Neural crest cell (in vitro differentiated cells): ENCODE measurements around the gene MSH3. TPM values are rescaled to one million over a fixed set of nuclear protein-coding genes. Genes with fewer than 3 reads are reported as not detected.
"Not testable (repeated sequence)": the region's sequence is repeated elsewhere in the genome, so short reads cannot be mapped to it uniquely, and the experiment has no call there.

Experiments
- DNase-seq: peaks from one replicate; pipeline ENCODE4 v3.0.0; 2021; ENCODE audit warnings: low read depth, mixed read lengths, low spot score
- H3K27ac Mint-ChIP-seq: one replicate; pipeline ENCODE4 v1.8.0; 2021; ENCODE audit warnings: mild to moderate bottlenecking, mixed read lengths; ENCODE audit not compliant: unreplicated experiment
- H3K27me3 Mint-ChIP-seq: 2 replicates; pipeline ENCODE4 v1.8.0; 2021; ENCODE audit warnings: low read depth, mild to moderate bottlenecking, mixed read lengths
- H3K36me3 Mint-ChIP-seq: 2 replicates; pipeline ENCODE4 v1.8.0; 2021; ENCODE audit warnings: low read depth, mild to moderate bottlenecking, mixed read lengths
- H3K4me1 Mint-ChIP-seq: 2 replicates; pipeline ENCODE4 v1.8.0; 2021; ENCODE audit warnings: mixed read lengths
- H3K4me3 Mint-ChIP-seq: one replicate; pipeline ENCODE4 v1.8.0; 2021; ENCODE audit warnings: mild to moderate bottlenecking, mixed read lengths
- H3K9me3 Mint-ChIP-seq: 2 replicates; pipeline ENCODE4 v1.8.0; 2021; ENCODE audit warnings: mixed read lengths
- total RNA-seq: library from RNA; stranded (reverse); gene quantifications from 2 replicates; pipeline ENCODE4 v1.2.1, GENCODE V29; 2021
- TF ChIP-seq, protein P1 (sequence below): fragments of 200-600 bp; sonication (generic); conservative IDR thresholded peaks from 2 replicates; pipeline ENCODE4 v1.5.0; 2021; ENCODE audit warnings: antibody characterized with exemption, mild to moderate bottlenecking

Gene MSH3
- total RNA-seq, 1 donor from 2014 or later: 17.9 TPM

DNA sequence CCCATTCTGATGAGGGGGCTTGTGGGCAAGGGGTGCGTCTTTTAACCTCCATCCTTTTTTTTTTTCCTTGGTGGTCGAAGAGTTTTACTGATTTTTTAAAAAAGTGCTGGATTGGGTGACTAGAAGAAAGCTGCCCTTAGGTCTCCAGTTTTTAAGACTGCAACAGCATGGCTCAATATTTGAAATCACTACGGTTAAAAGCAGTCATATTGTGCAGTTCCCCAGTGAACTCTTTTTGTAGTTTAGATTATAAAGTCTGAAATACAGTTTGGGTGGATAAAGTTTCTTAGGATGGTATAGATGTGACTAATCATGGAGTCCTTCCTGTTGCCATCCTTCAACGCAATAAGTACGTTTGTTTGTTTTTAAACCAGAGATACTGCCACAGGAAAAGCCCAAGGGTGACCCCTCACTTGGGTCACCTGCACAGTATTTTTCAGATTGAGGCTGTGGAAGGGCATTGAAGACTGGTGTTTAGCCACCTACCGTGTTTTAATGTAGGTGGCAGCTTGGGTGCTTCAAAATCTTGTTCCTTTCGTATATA lies 851 bp downstream of the MSH3 start:
- Mint-ChIP-seq H3K4me3 (peak overlapping the region; percentile 99), H3K27me3 (no peaks in the 10 kb centered on the region), H3K4me1 (peaks cover 29% of the 10 kb centered on the region), H3K9me3 (no peaks in the 10 kb centered on the region), H3K36me3 (peaks cover 24% of the 10 kb centered on the region), H3K27ac (peak overlapping the region; percentile 93)
- TF ChIP-seq, protein P1, sequence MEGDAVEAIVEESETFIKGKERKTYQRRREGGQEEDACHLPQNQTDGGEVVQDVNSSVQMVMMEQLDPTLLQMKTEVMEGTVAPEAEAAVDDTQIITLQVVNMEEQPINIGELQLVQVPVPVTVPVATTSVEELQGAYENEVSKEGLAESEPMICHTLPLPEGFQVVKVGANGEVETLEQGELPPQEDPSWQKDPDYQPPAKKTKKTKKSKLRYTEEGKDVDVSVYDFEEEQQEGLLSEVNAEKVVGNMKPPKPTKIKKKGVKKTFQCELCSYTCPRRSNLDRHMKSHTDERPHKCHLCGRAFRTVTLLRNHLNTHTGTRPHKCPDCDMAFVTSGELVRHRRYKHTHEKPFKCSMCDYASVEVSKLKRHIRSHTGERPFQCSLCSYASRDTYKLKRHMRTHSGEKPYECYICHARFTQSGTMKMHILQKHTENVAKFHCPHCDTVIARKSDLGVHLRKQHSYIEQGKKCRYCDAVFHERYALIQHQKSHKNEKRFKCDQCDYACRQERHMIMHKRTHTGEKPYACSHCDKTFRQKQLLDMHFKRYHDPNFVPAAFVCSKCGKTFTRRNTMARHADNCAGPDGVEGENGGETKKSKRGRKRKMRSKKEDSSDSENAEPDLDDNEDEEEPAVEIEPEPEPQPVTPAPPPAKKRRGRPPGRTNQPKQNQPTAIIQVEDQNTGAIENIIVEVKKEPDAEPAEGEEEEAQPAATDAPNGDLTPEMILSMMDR: no peak
- no peak for DNase-seq

DNA sequence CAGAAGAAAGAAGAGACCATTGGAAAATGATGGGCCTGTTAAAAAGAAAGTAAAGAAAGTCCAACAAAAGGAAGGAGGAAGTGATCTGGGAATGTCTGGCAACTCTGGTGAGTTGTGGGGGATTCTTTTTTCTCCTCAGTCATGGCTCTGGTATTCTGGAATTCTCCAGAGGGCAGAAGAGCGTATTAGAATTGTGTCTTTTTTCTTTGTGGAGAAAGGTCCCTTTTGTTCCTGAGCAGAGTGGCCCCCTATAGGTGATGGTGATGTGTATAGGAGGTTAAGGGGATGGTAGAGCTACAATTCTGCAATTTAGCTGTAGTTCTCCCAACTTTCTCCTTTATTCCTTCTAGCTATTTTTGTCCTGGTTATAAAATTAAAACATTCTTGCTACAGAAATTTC lies 2.0 kb downstream of the MSH3 start:
- H3K36me3 Mint-ChIP-seq: peaks cover 33% of the 10 kb centered on the region
- TF ChIP-seq, protein P1: peak; percentile 33
- H3K27me3 Mint-ChIP-seq: no peaks in the 10 kb centered on the region
- H3K9me3 Mint-ChIP-seq: no peaks in the 10 kb centered on the region
- peak overlapping the region; percentile 83 for H3K4me3 Mint-ChIP-seq
- DNase-seq: no peak
- H3K27ac Mint-ChIP-seq: no peak overlapping the region
- H3K4me1 Mint-ChIP-seq: peaks cover 29% of the 10 kb centered on the region

DNA sequence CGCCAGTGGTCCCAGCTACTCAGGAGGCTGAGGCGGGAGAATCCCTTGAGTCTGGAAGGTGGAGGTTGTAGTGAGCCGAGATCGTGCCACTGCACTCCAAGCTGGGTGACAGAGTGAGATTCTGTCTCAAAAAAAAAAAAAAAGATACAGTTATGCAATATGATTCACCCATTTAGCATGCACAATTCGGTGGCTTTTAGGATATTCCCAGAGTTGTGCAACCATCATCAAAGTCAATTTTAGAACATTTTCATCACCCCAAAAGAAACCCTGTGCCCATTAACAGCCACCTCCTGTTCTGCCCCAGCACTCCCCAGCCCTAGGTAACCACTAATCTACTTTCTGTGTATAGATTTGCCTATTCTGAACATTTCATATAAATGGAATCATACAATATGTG lies 4.7 kb downstream of the MSH3 start:
- TF ChIP-seq, protein P1: no peak
- Mint-ChIP-seq H3K4me1 (peaks cover 19% of the 10 kb centered on the region), H3K4me3 (peak overlapping the region; percentile 42), H3K27ac (no peak overlapping the region), H3K27me3 (no peaks in the 10 kb centered on the region), H3K9me3 (no peaks in the 10 kb centered on the region), H3K36me3 (peaks cover 37% of the 10 kb centered on the region)
- no peak for DNase-seq

DNA sequence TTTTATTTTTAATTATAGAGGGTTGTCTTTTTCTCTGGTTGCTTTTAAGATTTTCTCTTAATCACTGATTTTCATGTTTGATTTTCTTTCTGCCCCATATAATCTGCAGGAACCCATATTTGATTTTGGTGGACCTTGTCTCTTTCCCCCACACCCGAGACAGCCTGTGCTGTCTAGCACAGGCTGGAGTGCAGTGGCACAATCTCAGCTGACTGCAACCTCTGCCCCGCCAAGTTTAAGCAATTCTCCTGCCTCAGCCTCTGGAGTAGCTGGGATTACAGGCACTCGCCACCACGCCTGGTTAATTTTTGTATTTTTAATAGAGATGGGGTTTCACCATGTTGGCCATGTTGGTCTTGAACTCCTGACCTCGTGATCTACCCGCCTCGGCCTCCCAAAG lies 6.2 kb downstream of the MSH3 start:
- not testable (repeated sequence) for H3K9me3 Mint-ChIP-seq, DNase-seq, H3K4me3 Mint-ChIP-seq, H3K27ac Mint-ChIP-seq, H3K27me3 Mint-ChIP-seq, H3K4me1 Mint-ChIP-seq
- peaks cover 37% of the 10 kb centered on the region for H3K36me3 Mint-ChIP-seq

GRCh38 chr5:80662108-80662507 lies 7.7 kb downstream of the MSH3 start:
- DNase-seq: no peak
- peaks cover 37% of the 10 kb centered on the region for H3K36me3 Mint-ChIP-seq
- no peaks in the 10 kb centered on the region for H3K4me1 Mint-ChIP-seq
- no peak overlapping the region for H3K4me3 Mint-ChIP-seq
- no peaks in the 10 kb centered on the region for H3K27me3 Mint-ChIP-seq
- H3K9me3 Mint-ChIP-seq: no peaks in the 10 kb centered on the region
- TF ChIP-seq, protein P1: no peak
- H3K27ac Mint-ChIP-seq: no peak overlapping the region

DNA sequence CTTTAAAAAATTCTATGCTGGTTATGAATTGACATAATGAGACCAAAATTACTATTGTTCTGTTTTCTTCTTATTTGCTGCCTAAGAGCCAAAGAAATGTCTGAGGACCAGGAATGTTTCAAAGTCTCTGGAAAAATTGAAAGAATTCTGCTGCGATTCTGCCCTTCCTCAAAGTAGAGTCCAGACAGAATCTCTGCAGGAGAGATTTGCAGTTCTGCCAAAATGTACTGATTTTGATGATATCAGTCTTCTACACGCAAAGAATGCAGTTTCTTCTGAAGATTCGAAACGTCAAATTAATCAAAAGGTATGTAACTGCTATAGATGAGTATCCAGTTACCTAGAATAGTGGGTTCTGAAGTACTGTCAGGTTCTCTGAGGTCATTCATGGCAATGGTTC lies 10.6 kb downstream of the MSH3 start:
- Mint-ChIP-seq H3K9me3 (no peaks in the 10 kb centered on the region), H3K36me3 (peaks cover 26% of the 10 kb centered on the region)

More for the DNA sequence above, 10.6 kb downstream of the MSH3 start:
- H3K4me1 Mint-ChIP-seq: no peaks in the 10 kb centered on the region
- no peak overlapping the region for H3K27ac Mint-ChIP-seq
- H3K27me3 Mint-ChIP-seq: no peaks in the 10 kb centered on the region
- TF ChIP-seq, protein P1: no peak
- no peak for DNase-seq
- no peak overlapping the region for H3K4me3 Mint-ChIP-seq
